ENCODE data around the gene TNRC18. TPM values are rescaled to one million over a fixed set of nuclear protein-coding genes. Genes with fewer than 3 reads are reported as not detected.

TNRC18 gene
- total and polyA plus RNA-seq, 9 of the 15 experiments (the other 6 are each of a cell fraction or from before 2014, with no cell fraction given), result 0.03 to 43.2 (median 18.0) TPM

- TF ChIP-seq E2F5 (CRISPR knock-in tag; IDR thresholded peaks at IDR 0.05), result 0 out of 2 replicates have a peak, but pooled peaks have one; percentile 59
- TF ChIP-seq MEIS2 (IDR thresholded peaks at IDR 0.05; ENCODE audit: partially characterized antibody), result peak; percentile 25
- TF ChIP-seq ILF3 (IDR thresholded peaks at IDR 0.05; ENCODE audit: borderline replicate concordance), result no peak
- TF ChIP-seq IFI16 (CRISPR knock-in tag; IDR thresholded peaks at IDR 0.05), result no peak
- TF ChIP-seq MXD1 (CRISPR knock-in tag; IDR thresholded peaks at IDR 0.05; ENCODE audit: borderline replicate concordance, poor library complexity, severe bottlenecking), result no peak
- TF ChIP-seq MTA1 (IDR thresholded peaks at IDR 0.05; ENCODE audit: borderline replicate concordance), result 0 out of 2 replicates have a peak, but pooled peaks have one; percentile 40
- TF ChIP-seq USF1 (CRISPR knock-in tag; IDR thresholded peaks at IDR 0.05), result peak; percentile 71
- no peak for TF ChIP-seq GTF2B (IDR thresholded peaks at IDR 0.05; ENCODE audit: extremely low read depth, insufficient read length)
- no peak for TF ChIP-seq TCFL5 (CRISPR knock-in tag; conservative IDR thresholded peaks at IDR 0.05)
- no peak for TF ChIP-seq TBL1XR1 (IDR thresholded peaks at IDR 0.05; ENCODE audit: low read length in 2 of 2)
- TF ChIP-seq YY1 (IDR thresholded peaks at IDR 0.05; ENCODE audit: borderline replicate concordance in 1 of 3, control insufficient read depth in 1 of 3, extremely low read depth in 1 of 3, insufficient read depth in 3 of 3, insufficient read length in 1 of 3, insufficient replicate concordance in 2 of 3, low read depth in 1 of 3, low read length in 2 of 3), result peak in 1 of 3 experiments; percentile 71
- TF ChIP-seq RBM17 (IDR thresholded peaks at IDR 0.05; ENCODE audit: borderline replicate concordance, low read depth, low read length), result no peak
- TF ChIP-seq NFE2 (IDR thresholded peaks at IDR 0.05; ENCODE audit: low read depth), result peak; percentile 97
- TF ChIP-seq ARID4B (CRISPR knock-in tag; IDR thresholded peaks at IDR 0.05), result 0 out of 2 replicates have a peak, but pooled peaks have one; percentile 52
- peak; percentile 94 for TF ChIP-seq CTBP1 (IDR thresholded peaks at IDR 0.05; ENCODE audit: borderline replicate concordance)
- peak; percentile 50 to 67; a peak in 3 of 4 replicates for TF ChIP-seq TRIM24 (IDR thresholded peaks at IDR 0.05)
- no peak for TF ChIP-seq ZNF174 (CRISPR knock-in tag; IDR thresholded peaks at IDR 0.05)
- peak; percentile 65 for TF ChIP-seq FOSL1 (tag; conservative IDR thresholded peaks at IDR 0.05)
Measured at GRCh38 chr7:5472432-5473315, 49.0 kb upstream of the TNRC18 start (continued).
